BLaER1 treated with 17β-estradiol and CSF1 and Interleukin-3, amounts not matched to agents 10 nM and 100 nM (cell line): ENCODE results near the gene VTI1A.
A peak's percentile ranks its signal among the peaks of the same experiment; 100 is the strongest.

Experiments
- H3K27ac ChIP-seq, 11 experiments: shearing (Covaris generic); formaldehyde crosslinking; 2 replicates each; pipeline ENCODE4 v1.8.1; 2022
- H3K27me3 ChIP-seq, 11 experiments: shearing (Covaris generic); formaldehyde crosslinking; 2 replicates each; pipeline ENCODE4 v1.8.1; 2022
- H3K36me3 ChIP-seq, 11 experiments: shearing (Covaris generic); formaldehyde crosslinking; 2 replicates each; pipeline ENCODE4 v1.8.1; 2022
- H3K4me1 ChIP-seq, 10 experiments: shearing (Covaris generic); formaldehyde crosslinking; 2 replicates each; pipeline ENCODE4 v1.8.1; 2022
- H3K4me2 ChIP-seq, 11 experiments: shearing (Covaris generic); formaldehyde crosslinking; 2 replicates each; pipeline ENCODE4 v1.8.1; 2022
- H3K4me3 ChIP-seq, 10 experiments: shearing (Covaris generic); formaldehyde crosslinking; 2 replicates each; pipeline ENCODE4 v1.8.1; 2022
- H3K9ac ChIP-seq, 11 experiments: shearing (Covaris generic); formaldehyde crosslinking; 2 replicates each; pipeline ENCODE4 v1.8.1; 2022
- H3K9me3 ChIP-seq, 11 experiments: shearing (Covaris generic); formaldehyde crosslinking; replicated peaks in 1 of 11; 2 replicates each; pipeline ENCODE4 v1.8.1; 2022
- H4K20me1 ChIP-seq, 11 experiments: shearing (Covaris generic); formaldehyde crosslinking; 2 replicates each; pipeline ENCODE4 v1.8.1; 2022
- Cebpa-rat ChIP-seq, 11 experiments: shearing (Covaris generic); IDR thresholded peaks; 2 replicates each; pipeline ENCODE4 v1.8.1; 2022

The VTI1A gene

DNA sequence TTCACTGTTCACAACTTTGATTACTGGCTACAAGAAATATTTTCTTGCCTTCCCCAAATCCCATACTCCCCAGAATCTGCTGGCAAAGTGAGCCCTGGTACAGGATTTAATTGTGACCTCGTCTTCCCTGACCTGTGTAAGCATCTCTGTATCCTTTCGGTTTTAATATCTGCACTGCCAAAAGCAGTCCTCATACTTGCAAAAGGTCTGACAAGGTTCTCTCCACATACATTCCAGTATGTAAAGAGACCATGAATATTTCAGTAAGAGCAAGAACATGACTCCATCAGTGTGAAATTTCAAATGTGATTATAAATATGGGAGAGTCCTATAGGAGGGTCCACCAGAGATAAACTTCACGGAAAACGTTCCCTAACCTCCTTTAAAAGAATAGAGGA is 369.0 kb downstream of the VTI1A start:
- Histone ChIP-seq H3K9me3 (peaks cover 0 to 2% (median 0%) of the 10 kb centered on the region in 11 experiments; a peak in 1 of 22 replicates), H3K27me3 (no peaks in the 10 kb centered on the region), H3K4me2 (peak overlapping the region; percentile 60 to 86 (median 71)), H4K20me1 (peaks cover 0 to 14% (median 0%) of the 10 kb centered on the region in 11 experiments; a peak in 3 of 22 replicates), H3K4me3 (no peak overlapping the region), H3K36me3 (peaks cover 1 to 23% (median 13%) of the 10 kb centered on the region in 11 experiments; a peak in 13 of 22 replicates), H3K9ac (peak overlapping the region in 4 of 11 experiments; percentile 17 to 49 (median 33); a peak in 5 of 22 replicates), H3K4me1 (peaks cover 30 to 56% (median 36%) of the 10 kb centered on the region in 10 experiments), H3K27ac (peak overlapping the region in 3 of 11 experiments; percentile 7 to 62 (median 27); a peak in 5 of 22 replicates)
- no peak for TF ChIP-seq Cebpa-rat (IDR thresholded peaks at IDR 0.05)

DNA sequence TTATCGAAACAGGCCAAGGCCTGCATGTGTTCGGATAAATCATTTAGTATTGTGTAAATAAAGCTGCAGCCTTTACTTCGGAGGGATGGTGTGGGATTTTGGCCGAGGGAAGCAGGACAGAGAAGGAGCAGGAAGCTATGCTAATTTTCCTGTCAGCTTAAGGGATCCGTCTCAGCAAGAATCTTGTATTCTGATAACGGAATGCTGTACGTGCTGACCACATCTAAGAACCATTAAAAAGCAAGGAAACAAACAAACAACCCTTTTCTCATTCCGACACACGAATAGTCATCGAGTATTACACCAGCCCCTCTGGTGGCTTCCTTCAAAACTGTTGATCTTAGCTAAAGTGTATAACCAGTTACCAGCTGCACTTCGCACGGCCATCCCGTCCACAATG is 369.9 kb downstream of the VTI1A start:
- Histone ChIP-seq H4K20me1 (peaks cover 0 to 14% (median 0%) of the 10 kb centered on the region in 11 experiments; a peak in 3 of 22 replicates), H3K4me2 (no peak overlapping the region), H3K9ac (no peak overlapping the region), H3K9me3 (no peaks in the 10 kb centered on the region; a peak in 1 of 22 replicates), H3K36me3 (peaks cover 0 to 25% (median 12%) of the 10 kb centered on the region in 11 experiments; a peak in 11 of 22 replicates), H3K4me3 (no peak overlapping the region), H3K27ac (no peak overlapping the region), H3K4me1 (peaks cover 30 to 55% (median 36%) of the 10 kb centered on the region in 10 experiments), H3K27me3 (no peaks in the 10 kb centered on the region)
- no peak for TF ChIP-seq Cebpa-rat (IDR thresholded peaks at IDR 0.05)

DNA sequence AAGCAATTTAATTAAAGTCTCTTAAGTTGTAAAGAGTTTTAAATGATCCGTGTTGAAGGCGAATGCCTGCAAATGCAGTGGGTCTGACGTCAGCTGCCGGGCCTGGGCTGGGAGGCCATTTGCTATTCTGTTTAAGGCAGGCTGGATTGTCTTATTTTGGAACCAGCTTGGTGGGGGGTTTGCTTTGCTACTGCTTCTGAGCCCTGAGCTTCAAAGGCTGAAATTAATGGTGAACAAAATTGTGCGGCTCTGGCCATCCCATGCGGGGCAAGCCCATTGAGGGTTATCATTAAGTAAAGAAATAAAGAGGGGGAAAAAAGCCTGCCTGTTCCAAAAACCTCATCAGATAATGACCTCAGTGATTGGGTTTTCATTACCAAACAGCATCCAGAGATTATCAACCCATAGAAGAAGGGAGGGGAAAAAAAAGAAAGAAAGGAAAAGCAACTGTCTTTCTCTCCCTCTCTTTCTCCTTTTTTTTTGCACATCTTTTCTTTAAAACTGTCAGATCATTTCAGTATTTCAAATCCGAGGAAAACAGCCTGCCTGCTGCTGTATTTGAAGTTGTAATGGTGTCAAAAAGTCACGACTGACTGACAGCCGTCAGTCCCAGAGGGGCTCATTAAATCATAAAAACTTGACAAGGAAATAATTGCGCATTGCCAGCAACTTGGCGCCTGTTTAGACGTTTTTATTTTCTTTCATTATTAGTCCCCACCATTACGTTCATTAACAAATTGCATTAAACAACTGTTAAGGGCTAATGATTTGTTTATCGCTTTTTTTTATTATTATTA is 371.2 kb downstream of the VTI1A start:
- H4K20me1 ChIP-seq: peaks cover 0 to 9% (median 0%) of the 10 kb centered on the region in 11 experiments; a peak in 3 of 22 replicates
- TF ChIP-seq Cebpa-rat (IDR thresholded peaks at IDR 0.05): no peak
- H3K9ac ChIP-seq: no peak overlapping the region
- H3K4me1 ChIP-seq: peaks cover 30 to 42% (median 35%) of the 10 kb centered on the region in 10 experiments
- H3K36me3 ChIP-seq: peaks cover 0 to 29% (median 12%) of the 10 kb centered on the region in 11 experiments; a peak in 11 of 22 replicates
- H3K27ac ChIP-seq: no peak overlapping the region
- H3K9me3 ChIP-seq: no peaks in the 10 kb centered on the region; a peak in 1 of 22 replicates
- H3K27me3 ChIP-seq: no peaks in the 10 kb centered on the region
- H3K4me2 ChIP-seq: no peak overlapping the region
- no peak overlapping the region for H3K4me3 ChIP-seq

DNA sequence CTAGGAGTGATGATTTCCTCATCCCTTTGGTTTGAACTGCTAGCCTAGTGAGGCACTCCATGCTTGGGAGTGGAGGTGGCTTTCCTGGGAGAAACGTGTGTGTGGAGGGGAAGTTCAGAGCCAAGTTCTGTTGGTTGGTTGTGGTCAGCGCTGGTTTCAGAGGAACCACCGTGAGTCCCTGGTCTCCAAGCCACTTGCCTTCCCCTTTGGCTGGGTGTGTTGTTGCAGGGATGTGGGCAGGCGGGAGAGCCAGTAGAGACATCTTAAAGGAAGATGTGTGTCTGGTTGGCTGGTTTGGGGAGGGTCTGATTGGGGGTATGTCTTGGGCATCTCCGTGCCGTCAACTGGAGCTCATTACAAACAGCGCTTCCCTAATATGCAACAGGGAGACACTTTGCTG is 372.2 kb downstream of the VTI1A start:
- H3K9me3 ChIP-seq: no peaks in the 10 kb centered on the region; a peak in 1 of 22 replicates
- no peak overlapping the region for H3K27ac ChIP-seq
- H4K20me1 ChIP-seq: peaks cover 0 to 4% (median 0%) of the 10 kb centered on the region in 11 experiments; a peak in 3 of 22 replicates
- TF ChIP-seq Cebpa-rat (IDR thresholded peaks at IDR 0.05): no peak
- peaks cover 0 to 29% (median 12%) of the 10 kb centered on the region in 11 experiments; a peak in 11 of 22 replicates for H3K36me3 ChIP-seq
- H3K27me3 ChIP-seq: no peaks in the 10 kb centered on the region
- H3K4me2 ChIP-seq: peak overlapping the region in 3 of 11 experiments; percentile 10 to 23 (median 15); a peak in 4 of 22 replicates
- H3K9ac ChIP-seq: no peak overlapping the region
- H3K4me3 ChIP-seq: no peak overlapping the region
- H3K4me1 ChIP-seq: peaks cover 20 to 39% (median 28%) of the 10 kb centered on the region in 10 experiments

DNA sequence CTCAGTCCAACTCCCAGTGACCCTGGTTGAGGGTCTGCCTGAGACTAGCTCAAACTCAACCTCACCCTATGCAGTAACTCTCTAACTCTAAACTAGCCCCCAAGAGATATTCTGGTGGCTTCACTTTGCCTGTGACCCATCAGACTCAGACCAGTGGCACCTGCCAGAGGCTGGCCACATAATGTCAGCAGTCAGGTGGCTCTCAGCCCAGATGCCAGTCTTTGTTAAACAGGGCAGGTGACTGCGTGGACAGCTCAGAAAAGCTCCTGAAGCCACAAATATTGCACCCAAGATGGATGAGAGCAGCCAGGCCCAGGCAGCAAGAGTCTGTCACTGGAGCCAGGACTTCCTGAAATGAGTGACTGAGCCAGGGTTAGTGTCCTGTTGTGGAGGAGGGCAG is 373.3 kb downstream of the VTI1A start:
- H3K4me3 ChIP-seq: no peak overlapping the region

DNA sequence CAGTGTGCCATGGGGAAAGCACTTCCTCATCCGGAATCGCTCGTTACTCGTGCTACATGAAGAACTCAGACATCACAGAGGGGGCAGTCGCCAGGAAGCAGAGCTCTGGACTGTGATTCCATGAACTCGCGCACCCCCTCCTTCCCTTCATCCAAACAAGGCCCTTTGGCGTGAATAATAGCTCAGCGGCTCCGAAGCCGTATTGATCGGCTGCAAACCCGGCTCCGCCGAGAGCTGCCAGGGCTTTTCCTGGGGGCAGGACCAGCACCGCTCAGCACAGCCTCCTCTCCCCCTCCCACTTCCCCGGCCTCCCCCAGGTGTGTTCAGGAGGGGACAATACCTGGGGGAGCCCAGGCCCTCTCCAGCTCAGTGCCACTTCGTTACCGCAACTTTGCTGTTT is 374.0 kb downstream of the VTI1A start:
- Histone ChIP-seq H3K9me3 (no peaks in the 10 kb centered on the region; a peak in 1 of 22 replicates), H3K9ac (no peak overlapping the region), H3K27me3 (no peaks in the 10 kb centered on the region), H3K4me3 (no peak overlapping the region), H3K4me1 (peaks cover 2 to 21% (median 10%) of the 10 kb centered on the region in 10 experiments), H3K27ac (no peak overlapping the region), H3K4me2 (no peak overlapping the region), H3K36me3 (peaks cover 0 to 29% (median 12%) of the 10 kb centered on the region in 11 experiments; a peak in 11 of 22 replicates), H4K20me1 (no peaks in the 10 kb centered on the region; a peak in 2 of 22 replicates)
- TF ChIP-seq Cebpa-rat (IDR thresholded peaks at IDR 0.05): no peak

More for the DNA sequence above, 373.3 kb downstream of the VTI1A start:
- no peak for TF ChIP-seq Cebpa-rat (IDR thresholded peaks at IDR 0.05)
- Histone ChIP-seq H3K4me2 (no peak overlapping the region), H3K4me1 (peaks cover 10 to 28% (median 18%) of the 10 kb centered on the region in 10 experiments), H3K36me3 (peaks cover 0 to 29% (median 12%) of the 10 kb centered on the region in 11 experiments; a peak in 11 of 22 replicates), H3K27me3 (no peaks in the 10 kb centered on the region), H3K9ac (no peak overlapping the region), H4K20me1 (no peaks in the 10 kb centered on the region; a peak in 2 of 22 replicates), H3K9me3 (no peaks in the 10 kb centered on the region; a peak in 1 of 22 replicates), H3K27ac (no peak overlapping the region)

DNA sequence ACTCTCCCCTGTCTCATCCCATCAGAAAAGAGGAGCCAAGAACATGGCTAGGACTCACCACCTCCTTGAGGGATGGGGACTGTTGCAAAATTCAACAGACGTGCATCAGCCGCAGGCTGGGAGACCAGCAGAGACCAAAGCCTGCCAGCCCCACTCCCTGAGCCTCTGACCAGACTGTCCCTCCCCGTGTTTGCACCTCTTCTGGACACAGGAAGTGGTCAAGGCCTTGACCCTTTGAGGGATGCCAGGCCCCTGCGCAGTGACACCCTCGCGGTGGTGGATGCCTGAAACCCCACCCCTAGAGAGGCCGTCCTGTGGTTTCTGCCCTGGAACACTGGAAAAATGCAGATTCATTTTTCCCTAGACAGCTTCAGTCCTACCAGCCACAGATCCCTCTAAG is 374.6 kb downstream of the VTI1A start:
- peaks cover 0 to 29% (median 12%) of the 10 kb centered on the region in 11 experiments; a peak in 11 of 22 replicates for H3K36me3 ChIP-seq

DNA sequence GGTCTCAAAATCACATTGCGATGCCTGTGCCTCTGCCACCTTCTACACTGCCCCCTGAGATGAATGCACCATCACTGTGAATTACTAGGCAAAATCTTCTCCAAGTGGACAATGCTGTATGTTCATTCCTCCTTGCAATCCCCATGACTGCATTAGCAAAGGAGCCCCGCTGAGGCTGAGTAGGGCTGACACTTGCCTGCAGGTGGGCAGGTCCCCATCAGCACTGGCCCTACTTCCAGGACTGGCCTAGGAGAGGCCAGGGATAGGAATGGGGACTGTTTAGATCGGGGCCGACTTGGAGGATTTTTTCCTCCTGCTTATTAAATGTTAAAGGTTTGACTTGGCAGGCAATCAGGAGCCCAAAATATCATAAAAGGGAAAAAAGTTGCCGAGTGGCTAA is 376.0 kb downstream of the VTI1A start:
- Histone ChIP-seq H3K27me3 (no peaks in the 10 kb centered on the region), H3K9ac (no peak overlapping the region), H3K9me3 (no peaks in the 10 kb centered on the region; a peak in 1 of 22 replicates), H3K4me1 (peaks cover 0 to 14% (median 5%) of the 10 kb centered on the region in 10 experiments; a peak in 8 of 20 replicates), H3K4me2 (no peak overlapping the region), H3K36me3 (peaks cover 0 to 25% (median 5%) of the 10 kb centered on the region in 11 experiments; a peak in 8 of 22 replicates), H4K20me1 (no peaks in the 10 kb centered on the region; a peak in 2 of 22 replicates), H3K27ac (no peak overlapping the region), H3K4me3 (no peak overlapping the region)
- TF ChIP-seq Cebpa-rat (IDR thresholded peaks at IDR 0.05): no peak

More for the DNA sequence above, 374.6 kb downstream of the VTI1A start:
- H3K9me3 ChIP-seq: no peaks in the 10 kb centered on the region; a peak in 1 of 22 replicates
- no peak for TF ChIP-seq Cebpa-rat (IDR thresholded peaks at IDR 0.05)
- no peak overlapping the region for H3K4me2 ChIP-seq
- H4K20me1 ChIP-seq: no peaks in the 10 kb centered on the region; a peak in 2 of 22 replicates
- no peaks in the 10 kb centered on the region for H3K27me3 ChIP-seq
- H3K27ac ChIP-seq: no peak overlapping the region
- H3K4me1 ChIP-seq: peaks cover 0 to 14% (median 6%) of the 10 kb centered on the region in 10 experiments; a peak in 9 of 20 replicates
- H3K9ac ChIP-seq: no peak overlapping the region
- H3K4me3 ChIP-seq: no peak overlapping the region

DNA sequence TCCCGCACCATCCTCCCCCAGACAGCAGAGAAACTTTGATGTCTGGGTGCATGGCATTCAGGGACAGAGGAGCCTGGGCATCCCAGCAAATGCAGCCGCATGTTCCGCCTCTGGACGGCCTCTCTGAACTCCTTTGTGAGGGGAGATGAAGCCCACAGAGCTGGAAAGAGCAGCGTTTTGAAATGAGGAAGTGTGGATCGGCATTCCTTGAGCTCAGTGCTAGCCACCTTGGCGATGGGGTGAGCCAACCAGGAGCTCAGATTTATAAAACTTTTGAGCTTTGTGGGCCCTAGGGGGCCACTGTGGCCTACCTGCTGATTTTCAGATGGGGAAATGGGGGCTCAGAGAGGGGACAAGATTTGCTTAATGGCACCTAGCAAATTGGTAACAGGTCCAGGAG is 376.6 kb downstream of the VTI1A start:
- Histone ChIP-seq H3K4me2 (peak overlapping the region in 1 of 11 experiments; percentile 12; a peak in 1 of 22 replicates), H3K4me1 (peaks cover 0 to 14% (median 5%) of the 10 kb centered on the region in 10 experiments; a peak in 8 of 20 replicates), H3K9ac (no peak overlapping the region), H3K27me3 (no peaks in the 10 kb centered on the region), H3K9me3 (no peaks in the 10 kb centered on the region; a peak in 1 of 22 replicates), H3K36me3 (peaks cover 0 to 24% (median 5%) of the 10 kb centered on the region in 11 experiments; a peak in 6 of 22 replicates), H3K27ac (no peak overlapping the region), H4K20me1 (no peaks in the 10 kb centered on the region; a peak in 2 of 22 replicates), H3K4me3 (no peak overlapping the region)
- no peak for TF ChIP-seq Cebpa-rat (IDR thresholded peaks at IDR 0.05)
